Neural cell (in vitro differentiated cells): ENCODE data around the gene RAI14. TPM values are rescaled to one million over a fixed set of nuclear protein-coding genes. Genes with fewer than 3 reads are reported as not detected.

ENCODE experiments used
- H2AFZ ChIP-seq: fragments of 200-600, 300-800 bp; sonication (generic), shearing (Covaris generic); 2 replicates; pipeline ENCODE4 v1.6.0; 2014; ENCODE audit warnings: low read depth, mild to moderate bottlenecking, antibody characterized with exemption, low read length, moderate library complexity
- H3F3A ChIP-seq: fragments of 200-600 bp; shearing (Covaris generic); 2 replicates; pipeline ENCODE4 v1.6.1; 2016; ENCODE audit warnings: mild to moderate bottlenecking, moderate library complexity, mixed read lengths, antibody characterized with exemption, low read length; ENCODE audit not compliant: insufficient read depth, poor library complexity, severe bottlenecking
- H3K27ac ChIP-seq: fragments of 200-600, 300-800 bp; sonication (generic), shearing (Covaris generic); 2 replicates; pipeline ENCODE4 v1.5.1; 2014; ENCODE audit warnings: mild to moderate bottlenecking, low read length, moderate library complexity
- H3K27me3 ChIP-seq: fragments of 300-800, 200-600 bp; sonication (generic), shearing (Covaris generic); 2 replicates; pipeline ENCODE4 v1.6.0; 2014; ENCODE audit warnings: mild to moderate bottlenecking, low read depth, low read length, moderate library complexity; ENCODE audit not compliant: insufficient read depth
- H3K36me3 ChIP-seq: fragments of 300-800, 200-600 bp; sonication (generic), shearing (Covaris generic); 2 replicates; pipeline ENCODE4 v1.5.1; 2014; ENCODE audit warnings: mild to moderate bottlenecking, antibody characterized with exemption, low read length, moderate library complexity; ENCODE audit not compliant: insufficient read depth
- H3K4me2 ChIP-seq: fragments of 300-800, 200-600 bp; sonication (generic), shearing (Covaris generic); 2 replicates; pipeline ENCODE4 v1.6.0; 2014; ENCODE audit warnings: mild to moderate bottlenecking, low read length
- H3K4me3 ChIP-seq: fragments of 300-800, 200-600 bp; sonication (generic), shearing (Covaris generic); 2 replicates; pipeline ENCODE4 v1.5.1; 2014; ENCODE audit warnings: mild to moderate bottlenecking, low read length, moderate library complexity
- H3K79me2 ChIP-seq: fragments of 200-600 bp; shearing (Covaris generic); replicated peaks from 2 replicates; pipeline ENCODE4 v1.6.0; 2014; ENCODE audit warnings: mild to moderate bottlenecking, low read length, moderate library complexity; ENCODE audit not compliant: insufficient read depth
- H3K9ac ChIP-seq: fragments of 300-800, 200-600 bp; sonication (generic), shearing (Covaris generic); 2 replicates; pipeline ENCODE4 v1.6.1; 2016; ENCODE audit warnings: mild to moderate bottlenecking, low read length, mixed read lengths
- H3K9me2 ChIP-seq: fragments of 200-600 bp; shearing (Covaris generic); 2 replicates; pipeline ENCODE4 v1.6.1; 2016; ENCODE audit warnings: mild to moderate bottlenecking, low read length, mixed read lengths; ENCODE audit not compliant: insufficient read depth
- H3K9me3 ChIP-seq: fragments of 200-600, 300-800 bp; sonication (generic), shearing (Covaris generic); 2 replicates; pipeline ENCODE4 v1.6.1; 2016; ENCODE audit warnings: mild to moderate bottlenecking, mixed run types, low read length, moderate library complexity, mixed read lengths
- H4K20me1 ChIP-seq: fragments of 200-600 bp; shearing (Covaris generic); 2 replicates; pipeline ENCODE4 v1.6.1; 2016; ENCODE audit warnings: mild to moderate bottlenecking, mixed run types; ENCODE audit not compliant: insufficient read depth
- EP300 ChIP-seq: fragments of 450-650 bp; conservative IDR thresholded peaks from 2 replicates; pipeline ENCODE4 v1.6.1; 2014; ENCODE audit warnings: antibody characterized with exemption, mild to moderate bottlenecking, moderate library complexity; ENCODE audit not compliant: poor library complexity, severe bottlenecking
- EZH2 ChIP-seq: fragments of 200-600, 300-800 bp; shearing (Covaris generic), sonication (generic); IDR thresholded peaks from 2 replicates; pipeline ENCODE4 v1.6.1; 2014; ENCODE audit warnings: antibody characterized with exemption, low read length, borderline replicate concordance, mild to moderate bottlenecking; ENCODE audit not compliant: insufficient read depth, poor library complexity, severe bottlenecking
- MXI1 ChIP-seq: fragments of 450-650 bp; conservative IDR thresholded peaks from 2 replicates; pipeline ENCODE4 v1.6.1; 2014; ENCODE audit warnings: antibody characterized with exemption, mild to moderate bottlenecking; ENCODE audit not compliant: poor library complexity, severe bottlenecking
- POLR2AphosphoS5 ChIP-seq: IDR thresholded peaks from 2 replicates; pipeline ENCODE4 v1.6.1; 2012
- RAD21 ChIP-seq: fragments of 450-650 bp; conservative IDR thresholded peaks from 2 replicates; pipeline ENCODE4 v1.6.1; 2014; ENCODE audit warnings: antibody characterized with exemption, mild to moderate bottlenecking, moderate library complexity
- SMC3 ChIP-seq: fragments of 450-650 bp; conservative IDR thresholded peaks from 2 replicates; pipeline ENCODE4 v1.6.1; 2014; ENCODE audit warnings: antibody characterized with exemption, mild to moderate bottlenecking, moderate library complexity; ENCODE audit not compliant: poor library complexity
- TAF1 ChIP-seq: IDR thresholded peaks from 2 replicates; pipeline ENCODE4 v1.6.1; 2012; ENCODE audit warnings: low read depth
- polyA plus RNA-seq: library from polyadenylated mRNA; depleted of rRNA; stranded (reverse); fragments of >200 nt; gene quantifications from 2 replicates; pipeline ENCODE4 v1.2.3, GENCODE V29; 2014
- TF ChIP-seq, protein P1 (sequence below): IDR thresholded peaks from 2 replicates; pipeline ENCODE4 v1.6.1; 2012; ENCODE audit warnings: borderline replicate concordance
- TF ChIP-seq, protein P2 (sequence below): fragments of 450-650 bp; IDR thresholded peaks from 2 replicates; pipeline ENCODE4 v1.5.1; 2014; ENCODE audit warnings: antibody characterized with exemption, mild to moderate bottlenecking, moderate library complexity; ENCODE audit not compliant: poor library complexity, severe bottlenecking

Gene RAI14
- polyA plus RNA-seq, 1 donor from 2014 or later, result 7.8 TPM

DNA sequence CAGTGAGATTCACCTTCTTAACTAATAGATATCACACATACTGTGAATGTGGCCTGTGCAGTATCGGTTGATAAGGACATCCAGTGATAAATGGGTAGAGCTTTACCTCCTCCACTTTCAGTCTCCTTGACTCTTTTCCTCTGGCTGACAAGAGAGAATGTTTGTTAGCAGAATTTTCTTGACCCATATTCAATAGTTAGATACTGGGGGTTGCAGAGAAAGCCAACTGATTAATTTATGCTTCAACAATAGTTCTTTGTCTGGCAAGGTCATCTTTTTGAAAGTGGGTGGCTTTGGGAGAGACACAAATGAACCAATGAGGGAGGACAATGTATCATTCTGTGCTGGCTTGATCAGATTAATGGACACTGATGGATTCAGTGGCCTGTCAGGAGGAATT is 213.1 kb downstream of the RAI14 start:
- Histone ChIP-seq H3K9me3 (peaks cover 7% of the 10 kb centered on the region), H3K27ac (no peak overlapping the region), H3K36me3 (no peaks in the 10 kb centered on the region), H3K27me3 (no peaks in the 10 kb centered on the region), H4K20me1 (no peaks in the 10 kb centered on the region), H3K4me3 (no peak overlapping the region), H3K4me2 (no peak overlapping the region), H3K79me2 (no peaks in the 10 kb centered on the region), H2AFZ (no peak overlapping the region), H3K9me2 (no peaks in the 10 kb centered on the region), H3K9ac (no peak overlapping the region), H3F3A (no peaks in the 10 kb centered on the region)
- no peak for TF ChIP-seq EP300
- no peak for TF ChIP-seq MXI1
- TF ChIP-seq, protein P1, sequence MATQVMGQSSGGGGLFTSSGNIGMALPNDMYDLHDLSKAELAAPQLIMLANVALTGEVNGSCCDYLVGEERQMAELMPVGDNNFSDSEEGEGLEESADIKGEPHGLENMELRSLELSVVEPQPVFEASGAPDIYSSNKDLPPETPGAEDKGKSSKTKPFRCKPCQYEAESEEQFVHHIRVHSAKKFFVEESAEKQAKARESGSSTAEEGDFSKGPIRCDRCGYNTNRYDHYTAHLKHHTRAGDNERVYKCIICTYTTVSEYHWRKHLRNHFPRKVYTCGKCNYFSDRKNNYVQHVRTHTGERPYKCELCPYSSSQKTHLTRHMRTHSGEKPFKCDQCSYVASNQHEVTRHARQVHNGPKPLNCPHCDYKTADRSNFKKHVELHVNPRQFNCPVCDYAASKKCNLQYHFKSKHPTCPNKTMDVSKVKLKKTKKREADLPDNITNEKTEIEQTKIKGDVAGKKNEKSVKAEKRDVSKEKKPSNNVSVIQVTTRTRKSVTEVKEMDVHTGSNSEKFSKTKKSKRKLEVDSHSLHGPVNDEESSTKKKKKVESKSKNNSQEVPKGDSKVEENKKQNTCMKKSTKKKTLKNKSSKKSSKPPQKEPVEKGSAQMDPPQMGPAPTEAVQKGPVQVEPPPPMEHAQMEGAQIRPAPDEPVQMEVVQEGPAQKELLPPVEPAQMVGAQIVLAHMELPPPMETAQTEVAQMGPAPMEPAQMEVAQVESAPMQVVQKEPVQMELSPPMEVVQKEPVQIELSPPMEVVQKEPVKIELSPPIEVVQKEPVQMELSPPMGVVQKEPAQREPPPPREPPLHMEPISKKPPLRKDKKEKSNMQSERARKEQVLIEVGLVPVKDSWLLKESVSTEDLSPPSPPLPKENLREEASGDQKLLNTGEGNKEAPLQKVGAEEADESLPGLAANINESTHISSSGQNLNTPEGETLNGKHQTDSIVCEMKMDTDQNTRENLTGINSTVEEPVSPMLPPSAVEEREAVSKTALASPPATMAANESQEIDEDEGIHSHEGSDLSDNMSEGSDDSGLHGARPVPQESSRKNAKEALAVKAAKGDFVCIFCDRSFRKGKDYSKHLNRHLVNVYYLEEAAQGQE, result no peak
- TF ChIP-seq, protein P2, sequence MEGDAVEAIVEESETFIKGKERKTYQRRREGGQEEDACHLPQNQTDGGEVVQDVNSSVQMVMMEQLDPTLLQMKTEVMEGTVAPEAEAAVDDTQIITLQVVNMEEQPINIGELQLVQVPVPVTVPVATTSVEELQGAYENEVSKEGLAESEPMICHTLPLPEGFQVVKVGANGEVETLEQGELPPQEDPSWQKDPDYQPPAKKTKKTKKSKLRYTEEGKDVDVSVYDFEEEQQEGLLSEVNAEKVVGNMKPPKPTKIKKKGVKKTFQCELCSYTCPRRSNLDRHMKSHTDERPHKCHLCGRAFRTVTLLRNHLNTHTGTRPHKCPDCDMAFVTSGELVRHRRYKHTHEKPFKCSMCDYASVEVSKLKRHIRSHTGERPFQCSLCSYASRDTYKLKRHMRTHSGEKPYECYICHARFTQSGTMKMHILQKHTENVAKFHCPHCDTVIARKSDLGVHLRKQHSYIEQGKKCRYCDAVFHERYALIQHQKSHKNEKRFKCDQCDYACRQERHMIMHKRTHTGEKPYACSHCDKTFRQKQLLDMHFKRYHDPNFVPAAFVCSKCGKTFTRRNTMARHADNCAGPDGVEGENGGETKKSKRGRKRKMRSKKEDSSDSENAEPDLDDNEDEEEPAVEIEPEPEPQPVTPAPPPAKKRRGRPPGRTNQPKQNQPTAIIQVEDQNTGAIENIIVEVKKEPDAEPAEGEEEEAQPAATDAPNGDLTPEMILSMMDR, result no peak
- TF ChIP-seq POLR2AphosphoS5, result no peak
- no peak for TF ChIP-seq RAD21
- no peak for TF ChIP-seq SMC3
- TF ChIP-seq EZH2, result no peak
- TF ChIP-seq TAF1, result no peak

DNA sequence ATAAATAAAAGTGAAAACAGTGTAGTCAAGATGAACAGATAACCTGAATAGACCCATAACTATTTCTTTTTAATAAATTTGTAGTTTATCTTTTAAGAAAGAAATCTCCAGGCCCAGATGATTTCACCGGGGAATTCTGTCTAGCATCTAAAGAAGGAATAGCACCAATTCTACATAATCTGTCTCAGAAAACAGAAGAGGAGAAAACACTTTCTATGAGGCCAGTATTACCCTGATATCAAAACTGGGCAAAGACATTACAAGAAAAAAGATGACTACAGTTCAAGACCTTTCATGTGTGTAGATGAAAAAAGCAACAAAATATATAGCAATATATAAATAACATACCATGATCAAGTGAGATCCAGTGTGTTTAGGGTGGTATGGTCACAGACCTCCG is 214.3 kb downstream of the RAI14 start:
- TF ChIP-seq EZH2, result no peak
- TF ChIP-seq, protein P1, result no peak
- no peak for TF ChIP-seq MXI1
- TF ChIP-seq EP300, result no peak
- no peak for TF ChIP-seq POLR2AphosphoS5
- TF ChIP-seq RAD21, result no peak
- TF ChIP-seq TAF1, result no peak
- TF ChIP-seq SMC3, result no peak
- TF ChIP-seq, protein P2, result no peak
- no peaks in the 10 kb centered on the region for H3K9me2 ChIP-seq
- no peaks in the 10 kb centered on the region for H3F3A ChIP-seq
- H4K20me1 ChIP-seq, result no peaks in the 10 kb centered on the region
- H2AFZ ChIP-seq, result no peak overlapping the region
- no peaks in the 10 kb centered on the region for H3K27me3 ChIP-seq
- no peaks in the 10 kb centered on the region for H3K79me2 ChIP-seq
- peaks cover 7% of the 10 kb centered on the region for H3K9me3 ChIP-seq
- H3K4me2 ChIP-seq, result no peak overlapping the region
- H3K36me3 ChIP-seq, result no peaks in the 10 kb centered on the region
- no peak overlapping the region for H3K4me3 ChIP-seq
- H3K9ac ChIP-seq, result no peak overlapping the region
- H3K27ac ChIP-seq, result no peak overlapping the region
